GM19372 (cell line): ENCODE data around the gene CCDC190.
"Not testable (repeated sequence)": the region's sequence is repeated elsewhere in the genome, so short reads cannot be mapped to it uniquely, and the experiment has no call there.

Experiments used
- ATAC-seq: cut with Tn5 transposase; IDR thresholded peaks from one replicate; pipeline ENCODE4 v1.9.1; 2021; ENCODE audit warnings: mild to moderate bottlenecking, low read depth, moderate library complexity; ENCODE audit not compliant: unreplicated experiment

Gene CCDC190

GRCh38 chr1:162838863-162839262 lies 22.1 kb downstream of the CCDC190 start:
- no peak for ATAC-seq

- ATAC-seq, result peak; percentile 65
Measured at GRCh38 chr1:162835157-162835899, 25.6 kb downstream of the CCDC190 start.

- ATAC-seq, result no peak
Measured at GRCh38 chr1:162832470-162832869, 28.5 kb downstream of the CCDC190 start.

GRCh38 chr1:162829268-162829667 lies 31.7 kb downstream of the CCDC190 start:
- ATAC-seq, result no peak

GRCh38 chr1:162823771-162824525 lies 37.0 kb downstream of the CCDC190 start:
- ATAC-seq, result no peak

- ATAC-seq, result no peak
Measured at GRCh38 chr1:162823231-162823630, 37.7 kb downstream of the CCDC190 start.

- ATAC-seq, result no peak
Measured at GRCh38 chr1:162822391-162823200, 38.4 kb downstream of the CCDC190 start.

- not testable (repeated sequence) for ATAC-seq
Measured at GRCh38 chr1:162818666-162819065, 42.3 kb downstream of the CCDC190 start.

- ATAC-seq, result not testable (repeated sequence)
Measured at GRCh38 chr1:162818136-162818535, 42.8 kb downstream of the CCDC190 start.

GRCh38 chr1:162812357-162812756 lies 48.6 kb downstream of the CCDC190 start:
- ATAC-seq, result not testable (repeated sequence)

GRCh38 chr1:162807503-162807902 lies 53.5 kb downstream of the CCDC190 start:
- not testable (repeated sequence) for ATAC-seq
